DMS79 (cell line): Measurements from ENCODE around the gene IL1RL2.

ENCODE experiments used
- DNase-seq: peaks from one replicate; lab custom pipeline; 2025; lab: John Stamatoyannopoulos, UW

Gene IL1RL2

GRCh38 chr2:102186791-102187495, at the start of gene IL1RL2:
Gene IL1RL2, plus strand, starts transcription at chr2:102187023. Its CDS starts 845 bp downstream, at chr2:102187868.
- no peak for DNase-seq

- DNase-seq: no peak
Measured at GRCh38 chr2:102137138-102137537, 49.7 kb upstream of the IL1RL2 start.

GRCh38 chr2:102138331-102138730, 48.5 kb upstream of the IL1RL2 start:
- DNase-seq: no peak

- DNase-seq: no peak
Measured at GRCh38 chr2:102139851-102140250, 47.0 kb upstream of the IL1RL2 start.

GRCh38 chr2:102140377-102140776, 46.4 kb upstream of the IL1RL2 start:
- DNase-seq: no peak

GRCh38 chr2:102141011-102141943, 45.5 kb upstream of the IL1RL2 start:
- DNase-seq: no peak

GRCh38 chr2:102141970-102142828, 44.6 kb upstream of the IL1RL2 start, which contains the start of gene IL1R1:
Gene IL1R1, plus strand, starts transcription at chr2:102142746. Its CDS starts 14,979 bp downstream, at chr2:102157725.
- no peak for DNase-seq

GRCh38 chr2:102142829-102143449, 43.9 kb upstream of the IL1RL2 start:
- DNase-seq: no peak

GRCh38 chr2:102143450-102143985, 43.3 kb upstream of the IL1RL2 start:
- no peak for DNase-seq

GRCh38 chr2:102144128-102144527, 42.7 kb upstream of the IL1RL2 start:
- no peak for DNase-seq

GRCh38 chr2:102145107-102145506, 41.7 kb upstream of the IL1RL2 start:
- no peak for DNase-seq

GRCh38 chr2:102145934-102146333, 40.9 kb upstream of the IL1RL2 start:
- DNase-seq: no peak

- DNase-seq: no peak
Measured at GRCh38 chr2:102147935-102148334, 38.9 kb upstream of the IL1RL2 start.

- DNase-seq: no peak
Measured at GRCh38 chr2:102149243-102149642, 37.6 kb upstream of the IL1RL2 start.

- no peak for DNase-seq
Measured at GRCh38 chr2:102149644-102150455, 37.0 kb upstream of the IL1RL2 start.

GRCh38 chr2:102154364-102154763, 32.5 kb upstream of the IL1RL2 start:
- no peak for DNase-seq

GRCh38 chr2:102154946-102155702, 31.7 kb upstream of the IL1RL2 start:
- no peak for DNase-seq

- DNase-seq: no peak
Measured at GRCh38 chr2:102155703-102156515, 30.9 kb upstream of the IL1RL2 start.
